GM18517 (cell line): Measurements from ENCODE around the gene MORN1.

ENCODE experiments used
- ATAC-seq: cut with Tn5 transposase; IDR thresholded peaks from one replicate; pipeline ENCODE4 v1.9.1; 2021; ENCODE audit warnings: mild to moderate bottlenecking, moderate library complexity; ENCODE audit not compliant: unreplicated experiment

The MORN1 gene

GRCh38 chr1:2422523-2422922 lies 31.2 kb upstream of the MORN1 start:
- no peak for ATAC-seq

GRCh38 chr1:2419416-2419815 lies 28.1 kb upstream of the MORN1 start:
- ATAC-seq: no peak

- no peak for ATAC-seq
Measured at GRCh38 chr1:2418791-2419320, 27.5 kb upstream of the MORN1 start.

- ATAC-seq: no peak
Measured at GRCh38 chr1:2417833-2418225, 26.5 kb upstream of the MORN1 start.

- no peak for ATAC-seq
Measured at GRCh38 chr1:2417083-2417832, 25.9 kb upstream of the MORN1 start.

- no peak for ATAC-seq
Measured at GRCh38 chr1:2416403-2416802, 25.0 kb upstream of the MORN1 start.

GRCh38 chr1:2415801-2416208 lies 24.5 kb upstream of the MORN1 start:
- no peak for ATAC-seq

GRCh38 chr1:2415337-2415736 lies 24.0 kb upstream of the MORN1 start:
- no peak for ATAC-seq

GRCh38 chr1:2414297-2414958 lies 23.1 kb upstream of the MORN1 start:
- ATAC-seq: no peak

- ATAC-seq: no peak
Measured at GRCh38 chr1:2413495-2414296, 22.3 kb upstream of the MORN1 start.

- peak; percentile 24 for ATAC-seq
Measured at GRCh38 chr1:2412773-2413494, 21.6 kb upstream of the MORN1 start.

- ATAC-seq: peak; percentile 73
Measured at GRCh38 chr1:2412395-2412772, 21.0 kb upstream of the MORN1 start, which contains the start of gene PEX10. Gene PEX10 (minus strand): TSS chr1:2412564. CDS start chr1:2412502, 62 bp downstream.

- peak; percentile 29 for ATAC-seq
Measured at GRCh38 chr1:2411801-2412394, 20.5 kb upstream of the MORN1 start.

- ATAC-seq: no peak
Measured at GRCh38 chr1:2409745-2410144, 18.4 kb upstream of the MORN1 start.

GRCh38 chr1:2408859-2409276 lies 17.5 kb upstream of the MORN1 start:
- no peak for ATAC-seq

GRCh38 chr1:2408456-2408855 lies 17.1 kb upstream of the MORN1 start:
- no peak for ATAC-seq

- no peak for ATAC-seq
Measured at GRCh38 chr1:2407991-2408275, 16.6 kb upstream of the MORN1 start.

- ATAC-seq: no peak
Measured at GRCh38 chr1:2407166-2407990, 16.0 kb upstream of the MORN1 start.

- no peak for ATAC-seq
Measured at GRCh38 chr1:2406451-2407041, 15.2 kb upstream of the MORN1 start.
